Coronary artery (tissue), 2 donors: ENCODE data around the gene NR2E1.

ENCODE experiments used
- DNase-seq: peaks from one replicate; pipeline ENCODE4 v3.0.0-alpha.2; 2017; ENCODE audit warnings: low spot score
- H3K27ac ChIP-seq, 2 donors: fragments of 200-600 bp; sonication (generic); one replicate each; pipeline ENCODE4 v1.5.1; 2016 to 2019
- H3K4me3 ChIP-seq: fragments of 200-600 bp; sonication (generic); 2 replicates; pipeline ENCODE4 v1.5.1; 2016; ENCODE audit warnings: mild to moderate bottlenecking, moderate library complexity
- CTCF ChIP-seq: fragments of 200-600 bp; sonication (generic); IDR thresholded peaks from one replicate; pipeline ENCODE4 v1.5.1; 2019; ENCODE audit warnings: antibody characterized with exemption

The NR2E1 gene

GRCh38 chr6:108168090-108168463 is 2.3 kb downstream of the NR2E1 start:
- H3K4me3 ChIP-seq, result peak overlapping the region; percentile 60
- H3K27ac ChIP-seq, result no peak overlapping the region
- DNase-seq, result no peak
- no peak for TF ChIP-seq CTCF

GRCh38 chr6:108168501-108169463 is 3.0 kb downstream of the NR2E1 start:
- no peak for DNase-seq
- Histone ChIP-seq H3K27ac (no peak overlapping the region), H3K4me3 (peak overlapping the region; percentile 60)
- no peak for TF ChIP-seq CTCF

- no peak for DNase-seq
- peak overlapping the region; percentile 60 for H3K4me3 ChIP-seq
- TF ChIP-seq CTCF, result no peak
- no peak overlapping the region for H3K27ac ChIP-seq
Observed at GRCh38 chr6:108169464-108170331, 3.9 kb downstream of the NR2E1 start.

GRCh38 chr6:108170332-108171290 is 4.8 kb downstream of the NR2E1 start:
- TF ChIP-seq CTCF, result no peak
- no peak for DNase-seq
- Histone ChIP-seq H3K27ac (no peak overlapping the region), H3K4me3 (no peak overlapping the region)

GRCh38 chr6:108171291-108171917 is 5.6 kb downstream of the NR2E1 start:
- DNase-seq, result no peak
- no peak for TF ChIP-seq CTCF
- H3K27ac ChIP-seq, result no peak overlapping the region
- no peak overlapping the region for H3K4me3 ChIP-seq

GRCh38 chr6:108171918-108172516 is 6.2 kb downstream of the NR2E1 start:
- Histone ChIP-seq H3K4me3 (no peak overlapping the region), H3K27ac (no peak overlapping the region)
- no peak for DNase-seq
- no peak for TF ChIP-seq CTCF
